Tibial nerve (tissue), 4 donors: Measurements from ENCODE around the gene ST3GAL4.

Experiments
- EP300 ChIP-seq, 2 donors: sonication (generic); formaldehyde crosslinking; IDR thresholded peaks; one replicate each; pipeline ENCODE4 v1.6.1; 2017; ENCODE audit warnings: antibody characterized with exemption in 2 of 2, mild to moderate bottlenecking in 1 of 2
- TF ChIP-seq, protein P1 (sequence below), 5 experiments: fragments of 200-600 bp in 3 of 5; fragments of 450-650 bp in 2 of 5; sonication (generic) in 3 of 5; IDR thresholded peaks; one replicate each; pipeline ENCODE4 v1.5.1; 2016 to 2019; ENCODE audit warnings: antibody characterized with exemption in 5 of 5, mild to moderate bottlenecking in 3 of 5, moderate library complexity in 2 of 5

DNA sequence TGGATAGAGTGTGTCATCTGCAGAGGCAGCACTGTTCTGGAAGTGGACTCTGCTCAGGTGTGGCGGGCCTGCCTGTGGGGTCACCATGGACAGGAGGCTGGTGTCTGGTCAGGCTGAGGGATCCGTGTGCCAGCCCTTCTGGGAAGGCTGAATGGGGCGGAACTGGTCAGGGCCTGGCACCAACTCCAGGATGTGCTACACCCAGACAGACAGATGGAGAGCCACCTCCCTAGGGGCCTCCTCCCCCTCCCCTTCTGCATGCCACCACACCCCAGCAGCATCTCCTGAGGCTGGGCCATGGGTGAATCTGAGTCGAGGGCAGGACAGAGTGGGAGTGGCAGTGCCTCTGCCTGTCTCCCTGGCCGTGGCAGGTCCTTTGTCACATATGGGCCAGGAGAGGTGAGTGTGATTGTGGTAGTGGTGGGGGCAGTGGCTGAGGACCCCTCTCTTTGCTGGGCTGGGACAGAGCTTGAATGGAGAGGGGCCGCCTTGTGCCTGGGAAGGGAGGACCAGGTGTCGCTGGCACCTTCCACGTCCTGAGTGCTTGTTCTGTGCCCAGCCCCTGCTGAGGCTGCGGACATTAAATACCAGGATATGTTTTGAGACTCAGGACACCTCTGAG, 29.1 kb downstream of the ST3GAL4 start:
- TF ChIP-seq, protein P1, sequence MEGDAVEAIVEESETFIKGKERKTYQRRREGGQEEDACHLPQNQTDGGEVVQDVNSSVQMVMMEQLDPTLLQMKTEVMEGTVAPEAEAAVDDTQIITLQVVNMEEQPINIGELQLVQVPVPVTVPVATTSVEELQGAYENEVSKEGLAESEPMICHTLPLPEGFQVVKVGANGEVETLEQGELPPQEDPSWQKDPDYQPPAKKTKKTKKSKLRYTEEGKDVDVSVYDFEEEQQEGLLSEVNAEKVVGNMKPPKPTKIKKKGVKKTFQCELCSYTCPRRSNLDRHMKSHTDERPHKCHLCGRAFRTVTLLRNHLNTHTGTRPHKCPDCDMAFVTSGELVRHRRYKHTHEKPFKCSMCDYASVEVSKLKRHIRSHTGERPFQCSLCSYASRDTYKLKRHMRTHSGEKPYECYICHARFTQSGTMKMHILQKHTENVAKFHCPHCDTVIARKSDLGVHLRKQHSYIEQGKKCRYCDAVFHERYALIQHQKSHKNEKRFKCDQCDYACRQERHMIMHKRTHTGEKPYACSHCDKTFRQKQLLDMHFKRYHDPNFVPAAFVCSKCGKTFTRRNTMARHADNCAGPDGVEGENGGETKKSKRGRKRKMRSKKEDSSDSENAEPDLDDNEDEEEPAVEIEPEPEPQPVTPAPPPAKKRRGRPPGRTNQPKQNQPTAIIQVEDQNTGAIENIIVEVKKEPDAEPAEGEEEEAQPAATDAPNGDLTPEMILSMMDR (IDR thresholded peaks at IDR 0.05), result no peak
- no peak for TF ChIP-seq EP300 (IDR thresholded peaks at IDR 0.05)
